G401.6 (cell line): Measurements from ENCODE around the gene FRRS1L.

Experiments used
- FAIRE-seq: peaks from 2 replicates; lab custom pipeline; 2012; peaks lifted over from hg19 to GRCh38; lab: Jason Lieb, UNC

The FRRS1L gene

GRCh38 chr9:109166771-109167601 is at the start of gene FRRS1L:
Gene FRRS1L, minus strand, starts transcription at chr9:109167249. Its CDS starts 111 bp downstream, at chr9:109167138.
- FAIRE-seq = no peak

- FAIRE-seq = no peak
Measured at GRCh38 chr9:109214414-109214813, 47.4 kb upstream of the FRRS1L start.

GRCh38 chr9:109213285-109214121 is 46.5 kb upstream of the FRRS1L start:
- no peak for FAIRE-seq

GRCh38 chr9:109212768-109213167 is 45.7 kb upstream of the FRRS1L start:
- FAIRE-seq = no peak

- FAIRE-seq = no peak
Measured at GRCh38 chr9:109206670-109207069, 39.6 kb upstream of the FRRS1L start.

- FAIRE-seq = no peak
Measured at GRCh38 chr9:109205526-109205925, 38.5 kb upstream of the FRRS1L start.

GRCh38 chr9:109203761-109204360 is 36.8 kb upstream of the FRRS1L start:
- no peak for FAIRE-seq

GRCh38 chr9:109199676-109200075 is 32.6 kb upstream of the FRRS1L start:
- FAIRE-seq = no peak

GRCh38 chr9:109198736-109199382 is 31.8 kb upstream of the FRRS1L start:
- no peak for FAIRE-seq

GRCh38 chr9:109193974-109194556 is 27.0 kb upstream of the FRRS1L start:
- FAIRE-seq = no peak

- FAIRE-seq = no peak
Measured at GRCh38 chr9:109192732-109193361, 25.8 kb upstream of the FRRS1L start.

- no peak for FAIRE-seq
Measured at GRCh38 chr9:109191746-109192145, 24.7 kb upstream of the FRRS1L start.

GRCh38 chr9:109190151-109190550 is 23.1 kb upstream of the FRRS1L start:
- FAIRE-seq = no peak

GRCh38 chr9:109186857-109187520 is 19.9 kb upstream of the FRRS1L start:
- no peak for FAIRE-seq

- no peak for FAIRE-seq
Measured at GRCh38 chr9:109182940-109183798, 16.1 kb upstream of the FRRS1L start.

GRCh38 chr9:109182550-109182939 is 15.5 kb upstream of the FRRS1L start:
- FAIRE-seq = no peak

GRCh38 chr9:109181284-109181683 is 14.2 kb upstream of the FRRS1L start:
- FAIRE-seq = no peak

GRCh38 chr9:109179801-109180523 is 12.9 kb upstream of the FRRS1L start:
- no peak for FAIRE-seq

GRCh38 chr9:109176963-109177362 is 9.9 kb upstream of the FRRS1L start:
- no peak for FAIRE-seq
